B cell (primary cell): ENCODE data around the gene WDR27. TPM values are rescaled to one million over a fixed set of nuclear protein-coding genes. Genes with fewer than 3 reads are reported as not detected.

Experiments used
- ATAC-seq: fragments of 200-7000 bp; cut with Tn5 transposase; one replicate; pipeline ENCODE4 v1.10.0; 2021; ENCODE audit warnings: low read depth, mild to moderate bottlenecking, moderate number of reproducible peaks, moderate library complexity
- CTCF ChIA-PET: fragments of 350-600 bp; sonication (Branson Sonifier 250); formaldehyde crosslinking; loops from one replicate; lab custom pipeline; 2021; ENCODE audit warnings: antibody characterized with exemption, inconsistent platforms; lab: Charles Lee
- POLR2A ChIA-PET: fragments of 350-600 bp; sonication (Branson Sonifier 250); formaldehyde crosslinking; loops from one replicate; lab custom pipeline; 2021; ENCODE audit warnings: antibody characterized with exemption; lab: Charles Lee
- DNase-seq: peaks from one replicate; pipeline ENCODE4 v3.0.0; 2013
- H2AFZ ChIP-seq: 2 replicates; pipeline ENCODE4 v1.6.1; 2012; ENCODE audit warnings: mild to moderate bottlenecking, low read depth, low read length; ENCODE audit not compliant: insufficient read depth, poor library complexity, severe bottlenecking
- H3K27ac ChIP-seq, 2 donors: 1 replicate in 1 of 2; 2 replicates in 1 of 2; pipeline ENCODE4 v1.5.1; 2012 to 2013; ENCODE audit warnings: low read length in 2 of 2, mild to moderate bottlenecking in 2 of 2, moderate library complexity in 1 of 2
- H3K27me3 ChIP-seq, 4 experiments: fragments of 200-600 bp in 1 of 4; sonication (generic) in 1 of 4; replicated peaks in 1 of 4; 1 replicate in 2 of 4; 2 replicates in 2 of 4; pipeline versions ENCODE4 v1.6.1 to v1.7.0; 2013 to 2016; ENCODE audit warnings: low read length in 3 of 4, mild to moderate bottlenecking in 2 of 4, mixed read lengths in 1 of 4, moderate library complexity in 1 of 4; ENCODE audit not compliant: insufficient read depth in 4 of 4, control insufficient read depth in 3 of 4; ENCODE audit errors: control extremely low read depth in 1 of 4
- H3K36me3 ChIP-seq, 2 experiments: replicated peaks in 1 of 2; 1 replicate in 1 of 2; 2 replicates in 1 of 2; pipeline versions ENCODE4 v1.6.1 to v1.7.1; 2013; ENCODE audit warnings: low read length in 1 of 2; ENCODE audit not compliant: insufficient read depth in 2 of 2, control insufficient read depth in 1 of 2; ENCODE audit errors: control extremely low read depth in 1 of 2, extremely low read depth in 1 of 2
- H3K4me1 ChIP-seq, 2 donors: fragments of 200-600 bp in 1 of 2; sonication (generic) in 1 of 2; 1 replicate in 1 of 2; 2 replicates in 1 of 2; pipeline versions ENCODE4 v1.5.1 to v1.6.1; 2013 to 2017; ENCODE audit warnings: low read length in 2 of 2; ENCODE audit not compliant: control insufficient read depth in 2 of 2, insufficient read depth in 2 of 2
- H3K4me2 ChIP-seq: replicated peaks from 2 replicates; pipeline ENCODE3; 2012; ENCODE audit warnings: mild to moderate bottlenecking, low read depth, low read length; ENCODE audit not compliant: poor library complexity, severe bottlenecking
- H3K4me3 ChIP-seq, 5 experiments: fragments of 200-600 bp in 1 of 5; sonication (generic) in 1 of 5; 1 replicate in 3 of 5; 2 replicates in 2 of 5; pipeline versions ENCODE4 v1.5.1 to v1.7.0; 2011 to 2016; ENCODE audit warnings: low read length in 4 of 5, mild to moderate bottlenecking in 4 of 5, low read depth in 2 of 5, control low read depth in 1 of 5, moderate library complexity in 1 of 5; ENCODE audit not compliant: insufficient read depth in 1 of 5; ENCODE audit errors: control extremely low read depth in 1 of 5, extremely low read depth in 1 of 5
- H3K79me2 ChIP-seq: fragments of 200-600 bp; sonication (generic); one replicate; pipeline ENCODE4 v1.6.0; 2016; ENCODE audit warnings: low read length; ENCODE audit not compliant: control insufficient read depth, insufficient read depth
- H3K9ac ChIP-seq: fragments of 200-600 bp; sonication (generic); 2 replicates; pipeline ENCODE4 v1.6.1; 2017; ENCODE audit warnings: mild to moderate bottlenecking, low read length, moderate library complexity
- H3K9me3 ChIP-seq, 3 donors: one replicate each; pipeline versions ENCODE4 v1.6.1 to v1.7.1; 2013; ENCODE audit warnings: low read length in 2 of 3; ENCODE audit not compliant: control insufficient read depth in 2 of 3, insufficient read depth in 1 of 3; ENCODE audit errors: control extremely low read depth in 1 of 3
- H4K20me1 ChIP-seq: 2 replicates; pipeline ENCODE4 v1.6.0; 2012; ENCODE audit warnings: mild to moderate bottlenecking, low read length; ENCODE audit not compliant: insufficient read depth, control insufficient read depth, poor library complexity, severe bottlenecking
- H3K27ac Mint-ChIP-seq: one replicate; pipeline ENCODE4 v1.8.0; 2021; ENCODE audit warnings: mixed read lengths
- H3K27me3 Mint-ChIP-seq: one replicate; pipeline ENCODE4 v1.8.0; 2021; ENCODE audit warnings: mixed read lengths
- H3K4me1 Mint-ChIP-seq: one replicate; pipeline ENCODE4 v1.8.0; 2021; ENCODE audit warnings: mixed read lengths
- H3K4me3 Mint-ChIP-seq: one replicate; pipeline ENCODE4 v1.8.0; 2021; ENCODE audit warnings: mixed read lengths
- H3K9me3 Mint-ChIP-seq: one replicate; pipeline ENCODE4 v1.8.0; 2022; ENCODE audit warnings: mixed read lengths; ENCODE audit not compliant: insufficient read depth
- EZH2 ChIP-seq: IDR thresholded peaks from 2 replicates; pipeline ENCODE4 v1.6.1; 2012; ENCODE audit warnings: borderline replicate concordance, low read depth, mild to moderate bottlenecking, moderate library complexity, low read length; ENCODE audit not compliant: insufficient read depth, poor library complexity, severe bottlenecking
- WGBS: methylation state at CpG from one replicate; pipeline ENCODE4 v1.1.5; 2013; ENCODE audit warnings: missing lambda C conversion rate; ENCODE audit not compliant: insufficient coverage; 5-methylcytosine and 5-hydroxymethylcytosine counted together
- intact Hi-C: fragments of 100-400 bp; cut with micrococcal nuclease; formaldehyde crosslinking; loops from one replicate; pipeline ENCODE4 v1.10.0; 2022
- polyA plus RNA-seq: library from polyadenylated mRNA; depleted of rRNA; stranded (reverse); fragments of >200 nt; gene quantifications from 2 replicates; pipeline ENCODE4 v1.2.3, GENCODE V29; 2012
- total RNA-seq, 2 donors: library from RNA; stranded (reverse); fragments of 120-200 nt in 1 of 2; gene quantifications; 1 replicate in 1 of 2; 2 replicates in 1 of 2; pipeline versions ENCODE4 v1.2.3 to v1.2.4, GENCODE V29; 2013 to 2022
- TF ChIP-seq, protein P1 (sequence below): fragments of 200-600 bp; IDR thresholded peaks from one replicate; pipeline ENCODE4 v1.8.0; 2022; ENCODE audit warnings: antibody characterized with exemption, mild to moderate bottlenecking

The WDR27 gene
- total and polyA plus RNA-seq, 2 donors (not counting 1 experiment from before 2014, with no cell fraction given), result 64.3 to 86.3 TPM

DNA sequence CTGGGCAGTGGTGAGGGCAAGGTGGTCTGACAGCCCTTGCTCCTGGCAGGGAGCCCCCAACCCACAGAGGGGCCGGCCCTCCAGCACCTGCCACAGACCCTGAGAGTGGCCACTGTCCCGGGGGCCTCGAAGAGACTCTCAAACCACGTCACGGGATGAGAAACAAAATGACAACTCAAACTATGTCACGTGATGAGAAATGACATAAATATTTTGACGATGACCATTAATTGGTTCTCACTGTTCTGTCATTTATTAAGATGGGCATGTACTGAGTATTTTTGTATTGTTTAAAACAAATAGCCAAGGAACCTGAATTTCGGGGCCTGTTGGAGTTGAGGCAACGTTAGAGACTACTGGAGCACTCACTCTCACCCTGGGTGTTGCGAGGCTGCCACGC lies 135.5 kb downstream of the WDR27 start:
- no peak overlapping the region for H3K4me3 Mint-ChIP-seq
- CTCF ChIA-PET, result no interaction called here

DNA sequence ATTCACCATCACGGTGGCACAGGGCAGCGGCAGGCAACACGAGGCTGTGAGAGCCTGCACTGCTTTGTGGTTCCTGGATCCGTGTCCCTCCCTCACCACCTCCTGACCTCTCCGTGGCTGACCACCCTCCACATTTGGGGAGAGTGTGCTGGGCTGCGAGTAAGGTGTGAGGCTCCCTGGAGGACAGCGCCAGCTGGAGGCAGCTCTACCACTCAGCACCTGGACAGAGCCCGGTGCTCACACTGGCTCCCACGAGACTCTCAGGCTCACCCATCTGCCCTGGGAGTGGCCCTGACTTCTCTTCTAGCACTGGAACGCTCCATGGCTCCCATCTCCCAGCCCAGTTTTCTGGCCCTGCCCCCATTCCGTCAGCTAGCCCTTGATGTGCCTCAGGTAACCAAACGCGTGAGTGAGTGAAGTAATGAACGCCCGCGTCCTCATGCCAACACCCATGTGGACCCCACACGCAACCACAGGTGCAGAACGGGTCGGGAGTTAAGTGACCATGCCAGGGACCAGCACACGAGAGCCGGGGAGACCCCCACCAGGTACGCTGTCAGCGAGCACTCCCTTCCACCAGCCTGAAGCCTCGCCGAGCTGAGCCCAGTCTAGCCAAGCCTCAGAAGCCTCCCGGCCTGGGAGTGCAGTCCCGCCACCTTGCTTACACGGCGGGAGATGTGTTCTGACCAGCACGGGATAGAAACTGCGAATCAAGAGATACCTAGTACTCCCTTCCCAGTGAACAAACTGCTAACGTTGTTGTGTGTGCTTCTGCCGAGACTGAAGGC lies 137.2 kb downstream of the WDR27 start:
- peaks cover 8% of the 10 kb centered on the region for H3K9me3 Mint-ChIP-seq
- H3K9ac ChIP-seq, result no peak overlapping the region
- H3K27me3 Mint-ChIP-seq, result no peaks in the 10 kb centered on the region
- H3K4me2 ChIP-seq, result no peak overlapping the region
- no peak overlapping the region for H3K4me3 ChIP-seq
- no peaks in the 10 kb centered on the region for H3K27me3 ChIP-seq
- H3K4me1 Mint-ChIP-seq, result peaks cover 6% of the 10 kb centered on the region
- no peak overlapping the region for H3K4me3 Mint-ChIP-seq
- H3K27ac Mint-ChIP-seq, result no peak overlapping the region
- H3K36me3 ChIP-seq, result no peaks in the 10 kb centered on the region
- intact Hi-C loops, result no loop called here
- no peak for TF ChIP-seq EZH2
- TF ChIP-seq, protein P1, sequence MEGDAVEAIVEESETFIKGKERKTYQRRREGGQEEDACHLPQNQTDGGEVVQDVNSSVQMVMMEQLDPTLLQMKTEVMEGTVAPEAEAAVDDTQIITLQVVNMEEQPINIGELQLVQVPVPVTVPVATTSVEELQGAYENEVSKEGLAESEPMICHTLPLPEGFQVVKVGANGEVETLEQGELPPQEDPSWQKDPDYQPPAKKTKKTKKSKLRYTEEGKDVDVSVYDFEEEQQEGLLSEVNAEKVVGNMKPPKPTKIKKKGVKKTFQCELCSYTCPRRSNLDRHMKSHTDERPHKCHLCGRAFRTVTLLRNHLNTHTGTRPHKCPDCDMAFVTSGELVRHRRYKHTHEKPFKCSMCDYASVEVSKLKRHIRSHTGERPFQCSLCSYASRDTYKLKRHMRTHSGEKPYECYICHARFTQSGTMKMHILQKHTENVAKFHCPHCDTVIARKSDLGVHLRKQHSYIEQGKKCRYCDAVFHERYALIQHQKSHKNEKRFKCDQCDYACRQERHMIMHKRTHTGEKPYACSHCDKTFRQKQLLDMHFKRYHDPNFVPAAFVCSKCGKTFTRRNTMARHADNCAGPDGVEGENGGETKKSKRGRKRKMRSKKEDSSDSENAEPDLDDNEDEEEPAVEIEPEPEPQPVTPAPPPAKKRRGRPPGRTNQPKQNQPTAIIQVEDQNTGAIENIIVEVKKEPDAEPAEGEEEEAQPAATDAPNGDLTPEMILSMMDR, result no peak
- no peak for DNase-seq
- CTCF ChIA-PET, result no interaction called here
- H3K27ac ChIP-seq, result no peak overlapping the region
- H2AFZ ChIP-seq, result no peak overlapping the region
- no peaks in the 10 kb centered on the region for H3K79me2 ChIP-seq
- POLR2A ChIA-PET, result no interaction called here
- WGBS, result 95% methylated on average over 30 of the region's 33 CpGs
- H3K4me1 ChIP-seq, result peaks cover 5 to 11% of the 10 kb centered on the region in 2 donors
- no peaks in the 10 kb centered on the region for H4K20me1 ChIP-seq
- peaks cover 0 to 13% (median 0%) of the 10 kb centered on the region in 3 donors for H3K9me3 ChIP-seq
- ATAC-seq, result no peak

More for the DNA sequence above, 135.5 kb downstream of the WDR27 start:
- WGBS, result 91% methylated on average over 9 of the region's 11 CpGs
- TF ChIP-seq EZH2, result no peak
- TF ChIP-seq, protein P1, result no peak
- no peaks in the 10 kb centered on the region for H3K27me3 ChIP-seq
- DNase-seq (no peak), ATAC-seq (no peak)
- no peak overlapping the region for H2AFZ ChIP-seq
- H3K27ac Mint-ChIP-seq, result no peak overlapping the region
- H3K9ac ChIP-seq, result no peak overlapping the region
- H3K79me2 ChIP-seq, result no peaks in the 10 kb centered on the region
- intact Hi-C loops, result no loop called here
- H3K4me1 ChIP-seq, result peaks cover 5 to 11% of the 10 kb centered on the region in 2 donors
- no peaks in the 10 kb centered on the region for H3K36me3 ChIP-seq
- peaks cover 5% of the 10 kb centered on the region for H3K9me3 Mint-ChIP-seq
- peaks cover 6% of the 10 kb centered on the region for H3K4me1 Mint-ChIP-seq
- H3K27ac ChIP-seq, result no peak overlapping the region
- no peak overlapping the region for H3K4me3 ChIP-seq
- H4K20me1 ChIP-seq, result no peaks in the 10 kb centered on the region
- no peak overlapping the region for H3K4me2 ChIP-seq
- no peaks in the 10 kb centered on the region for H3K27me3 Mint-ChIP-seq
- peaks cover 0 to 10% (median 0%) of the 10 kb centered on the region in 3 donors for H3K9me3 ChIP-seq
- POLR2A ChIA-PET, result no interaction called here
